DMS114 treated with DMSO at 0.1 percent for 48 hours (cell line): ENCODE results near the gene SF3B2.
"Not testable (repeated sequence)": the region's sequence is repeated elsewhere in the genome, so short reads cannot be mapped to it uniquely, and the experiment has no call there.

Experiments
- DNase-seq: peaks from one replicate; lab custom pipeline; 2025; ENCODE audit not compliant: unreplicated experiment; lab: John Stamatoyannopoulos, UW

The SF3B2 gene

GRCh38 chr11:66015936-66016792, 36.0 kb upstream of the SF3B2 start:
- DNase-seq, result no peak

GRCh38 chr11:66016793-66017177, 35.4 kb upstream of the SF3B2 start:
- DNase-seq, result no peak

- DNase-seq, result no peak
Observed at GRCh38 chr11:66017321-66017720, 34.8 kb upstream of the SF3B2 start.

- no peak for DNase-seq
Observed at GRCh38 chr11:66020212-66020611, 32.0 kb upstream of the SF3B2 start.

GRCh38 chr11:66020618-66021357, 31.4 kb upstream of the SF3B2 start:
- no peak for DNase-seq

GRCh38 chr11:66022401-66023185, 29.6 kb upstream of the SF3B2 start:
- peak; percentile 42 for DNase-seq

- not testable (repeated sequence) for DNase-seq
Observed at GRCh38 chr11:66023186-66023440, 29.1 kb upstream of the SF3B2 start.

GRCh38 chr11:66026017-66026529, 26.1 kb upstream of the SF3B2 start, which contains the start of gene CATSPER1:
CATSPER1 (minus strand) TSS chr11:66026479; CDS start chr11:66026379, 100 bp downstream.
- DNase-seq, result no peak

- DNase-seq, result no peak
Observed at GRCh38 chr11:66032957-66033735, 19.0 kb upstream of the SF3B2 start.

- no peak for DNase-seq
Observed at GRCh38 chr11:66035653-66036333, 16.4 kb upstream of the SF3B2 start.

GRCh38 chr11:66036334-66036710, 15.8 kb upstream of the SF3B2 start:
- DNase-seq, result no peak

- no peak for DNase-seq
Observed at GRCh38 chr11:66037327-66037726, 14.8 kb upstream of the SF3B2 start.

- DNase-seq, result no peak
Observed at GRCh38 chr11:66039765-66040164, 12.4 kb upstream of the SF3B2 start.

- no peak for DNase-seq
Observed at GRCh38 chr11:66042227-66042995, 9.8 kb upstream of the SF3B2 start.

- no peak for DNase-seq
Observed at GRCh38 chr11:66042996-66043906, 8.9 kb upstream of the SF3B2 start.

- DNase-seq, result no peak
Observed at GRCh38 chr11:66044757-66045156, 7.4 kb upstream of the SF3B2 start.

- peak; percentile 53 for DNase-seq
Observed at GRCh38 chr11:66045177-66045639, 7.0 kb upstream of the SF3B2 start.

- no peak for DNase-seq
Observed at GRCh38 chr11:66046901-66047300, 5.3 kb upstream of the SF3B2 start.
